ENCODE measurements around the gene ETFB. TPM values are rescaled to one million over a fixed set of nuclear protein-coding genes. Genes with fewer than 3 reads are reported as not detected.

The ETFB gene
- total and polyA plus RNA-seq, 9 of the 15 experiments (the other 6 are each of a cell fraction or from before 2014, with no cell fraction given), result 18.1 to 143 (median 96.1) TPM

- TF ChIP-seq ZNF407 (IDR thresholded peaks at IDR 0.05; ENCODE audit: low read depth) (no peak), CBX3 (IDR thresholded peaks at IDR 0.05; ENCODE audit: borderline replicate concordance in 1 of 2, low read length in 2 of 2) (peak; percentile 71 to 86), CBX5 (IDR thresholded peaks at IDR 0.05; ENCODE audit: borderline replicate concordance, low read depth) (peak; percentile 91), ZEB2 (IDR thresholded peaks at IDR 0.05) (no peak), CBX1 (IDR thresholded peaks at IDR 0.05; ENCODE audit: low read depth) (peak; percentile 77; the same call in 1 of the 2 replicates), PBX2 (CRISPR knock-in tag; IDR thresholded peaks at IDR 0.05; ENCODE audit: low read depth) (no peak), PBX2 (tag; conservative IDR thresholded peaks at IDR 0.05; ENCODE audit: low read depth) (no peak), ZNF280A (IDR thresholded peaks at IDR 0.05; ENCODE audit: low read depth, partially characterized antibody) (peak; percentile 75), COPS2 (conservative IDR thresholded peaks at IDR 0.05) (no peak), E2F6 (IDR thresholded peaks at IDR 0.05; ENCODE audit: borderline replicate concordance in 1 of 2, extremely low read depth in 1 of 2, insufficient read depth in 1 of 2, insufficient read length in 1 of 2, low read depth in 1 of 2, low read length in 1 of 2, poor library complexity in 1 of 2, severe bottlenecking in 1 of 2) (no peak), TGIF2 (CRISPR knock-in tag; IDR thresholded peaks at IDR 0.05) (no peak), JUN (IDR thresholded peaks at IDR 0.05; ENCODE audit: borderline replicate concordance, low read depth, low read length) (no peak), JUN (CRISPR knock-in tag; IDR thresholded peaks at IDR 0.05; ENCODE audit: borderline replicate concordance) (no peak)
These were observed 35.9 kb upstream of the ETFB start (continued) for GRCh38 chr19:51402117-51402516.

All from K562 (cell line).